Left lung (tissue), 10 donors: ENCODE measurements around the gene NAALADL2. TPM values are rescaled to one million over a fixed set of nuclear protein-coding genes. Genes with fewer than 3 reads are reported as not detected.

ENCODE experiments used
- ATAC-seq: fragments of 200-7000 bp; cut with Tn5 transposase; one replicate; pipeline ENCODE4 v1.9.1; 2020; ENCODE audit warnings: moderate library complexity
- DNase-seq, 4 donors: peaks; one replicate each; pipeline ENCODE4 v3.0.0-alpha.2; 2013 to 2020
- H3K27ac ChIP-seq, 2 donors: fragments of 200-600 bp; sonication (generic) in 1 of 2; one replicate each; pipeline versions ENCODE4 v1.5.0 to v1.8.0; 2020 to 2021
- H3K27me3 ChIP-seq, 2 donors: fragments of 200-600 bp; sonication (generic) in 1 of 2; one replicate each; pipeline versions ENCODE4 v1.5.0 to v1.8.0; 2020 to 2021
- H3K36me3 ChIP-seq, 2 donors: fragments of 200-600 bp; sonication (generic) in 1 of 2; one replicate each; pipeline versions ENCODE4 v1.5.0 to v1.8.0; 2020 to 2021
- H3K4me1 ChIP-seq, 2 donors: fragments of 200-600 bp; one replicate each; pipeline ENCODE4 v1.8.0; 2021
- H3K4me3 ChIP-seq, 2 donors: fragments of 200-600 bp; sonication (generic) in 1 of 2; one replicate each; pipeline versions ENCODE4 v1.5.0 to v1.8.0; 2020 to 2021; ENCODE audit warnings: mild to moderate bottlenecking in 1 of 2
- H3K9me3 ChIP-seq, 2 donors: fragments of 200-600 bp; sonication (generic) in 1 of 2; one replicate each; pipeline versions ENCODE4 v1.5.0 to v1.8.0; 2020 to 2021
- intact Hi-C, 2 donors: fragments of 100-400 bp; cut with DNase I; formaldehyde crosslinking; loops; one replicate each; pipeline versions ENCODE4 v1.11.2 to v1.14.2; 2022
- polyA plus RNA-seq, 6 donors: library from polyadenylated mRNA; unstranded; fragments of 120-200 nt; gene quantifications; one replicate each; pipeline ENCODE4 v1.2.1, GENCODE V29; 2013; ENCODE audit not compliant: insufficient read length in 6 of 6
- total RNA-seq, 2 donors: library from RNA; stranded (reverse); fragmentation: NEBNext Ultra II Directional; extraction: Animal tissue kit (Norgen Biotek cat#: 25700); gene quantifications; one replicate each; pipeline ENCODE4 v1.2.1, GENCODE V29; 2021
- TF ChIP-seq, protein P1 (sequence below), 2 donors: fragments of 200-600 bp; sonication (generic) in 1 of 2; IDR thresholded peaks; one replicate each; pipeline versions ENCODE4 v1.5.0 to v1.8.0; 2021; ENCODE audit warnings: antibody characterized with exemption in 2 of 2
- donor health status: DM: no; HTN: yes; CAD: no.
- donor health status: DM: no; HTN: no; CAD: no.

The NAALADL2 gene
- total and polyA plus RNA-seq, 8 donors: 9.8 to 23.3 (median 17.8) TPM

DNA sequence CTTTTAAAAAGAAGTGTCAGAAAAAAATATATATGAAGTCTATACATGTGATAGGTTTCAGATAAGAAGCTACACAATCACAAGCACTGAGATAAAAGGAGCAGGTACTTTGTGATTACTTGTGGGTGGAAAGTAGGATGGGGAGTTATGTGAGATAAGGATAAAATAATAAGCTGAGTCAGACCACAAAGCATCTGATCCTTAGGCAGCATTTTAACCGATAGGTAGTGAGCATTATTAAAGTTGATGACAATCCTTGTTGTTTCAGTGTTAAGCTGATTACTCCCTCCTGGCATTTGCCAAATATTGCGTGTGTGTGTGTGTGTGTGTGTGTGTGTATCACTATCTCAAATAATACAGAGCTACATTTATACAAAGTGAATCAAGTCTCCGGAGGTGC, 483.1 kb downstream of the NAALADL2 start:
- Histone ChIP-seq H3K9me3 (no peaks in the 10 kb centered on the region), H3K27me3 (no peaks in the 10 kb centered on the region), H3K4me1 (no peaks in the 10 kb centered on the region), H3K4me3 (no peak overlapping the region), H3K27ac (no peak overlapping the region), H3K36me3 (no peaks in the 10 kb centered on the region)
- intact Hi-C loops: no loop called here
- TF ChIP-seq, protein P1, sequence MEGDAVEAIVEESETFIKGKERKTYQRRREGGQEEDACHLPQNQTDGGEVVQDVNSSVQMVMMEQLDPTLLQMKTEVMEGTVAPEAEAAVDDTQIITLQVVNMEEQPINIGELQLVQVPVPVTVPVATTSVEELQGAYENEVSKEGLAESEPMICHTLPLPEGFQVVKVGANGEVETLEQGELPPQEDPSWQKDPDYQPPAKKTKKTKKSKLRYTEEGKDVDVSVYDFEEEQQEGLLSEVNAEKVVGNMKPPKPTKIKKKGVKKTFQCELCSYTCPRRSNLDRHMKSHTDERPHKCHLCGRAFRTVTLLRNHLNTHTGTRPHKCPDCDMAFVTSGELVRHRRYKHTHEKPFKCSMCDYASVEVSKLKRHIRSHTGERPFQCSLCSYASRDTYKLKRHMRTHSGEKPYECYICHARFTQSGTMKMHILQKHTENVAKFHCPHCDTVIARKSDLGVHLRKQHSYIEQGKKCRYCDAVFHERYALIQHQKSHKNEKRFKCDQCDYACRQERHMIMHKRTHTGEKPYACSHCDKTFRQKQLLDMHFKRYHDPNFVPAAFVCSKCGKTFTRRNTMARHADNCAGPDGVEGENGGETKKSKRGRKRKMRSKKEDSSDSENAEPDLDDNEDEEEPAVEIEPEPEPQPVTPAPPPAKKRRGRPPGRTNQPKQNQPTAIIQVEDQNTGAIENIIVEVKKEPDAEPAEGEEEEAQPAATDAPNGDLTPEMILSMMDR (IDR thresholded peaks at IDR 0.05): no peak
- no peak for DNase-seq
- no peak for ATAC-seq

DNA sequence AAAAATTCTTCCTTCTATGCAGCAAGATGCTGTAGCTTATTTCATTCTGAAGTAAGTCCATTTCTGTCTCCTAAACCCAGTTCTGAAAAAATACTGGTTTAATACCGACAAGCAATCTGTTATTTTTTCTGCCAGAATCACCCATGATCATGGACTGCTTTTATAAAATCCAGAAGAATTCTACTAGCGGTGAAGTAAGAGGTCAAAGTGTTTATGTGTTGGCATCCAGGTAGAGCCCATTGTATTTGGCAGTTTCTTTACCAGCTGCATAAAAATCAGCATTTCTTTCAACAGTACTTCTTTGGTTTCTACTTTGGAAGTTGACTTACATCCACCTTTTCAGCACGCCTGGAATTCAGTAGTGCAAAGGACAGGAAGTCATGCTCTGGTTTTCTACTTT, 484.8 kb downstream of the NAALADL2 start:
- ATAC-seq: no peak
- H3K27ac ChIP-seq: no peak overlapping the region
- H3K9me3 ChIP-seq: no peaks in the 10 kb centered on the region
- DNase-seq: no peak
- H3K4me1 ChIP-seq: no peaks in the 10 kb centered on the region
- H3K27me3 ChIP-seq: no peaks in the 10 kb centered on the region
- no peak overlapping the region for H3K4me3 ChIP-seq
- intact Hi-C loops: no loop called here
- H3K36me3 ChIP-seq: no peaks in the 10 kb centered on the region
- TF ChIP-seq, protein P1 (IDR thresholded peaks at IDR 0.05): no peak

DNA sequence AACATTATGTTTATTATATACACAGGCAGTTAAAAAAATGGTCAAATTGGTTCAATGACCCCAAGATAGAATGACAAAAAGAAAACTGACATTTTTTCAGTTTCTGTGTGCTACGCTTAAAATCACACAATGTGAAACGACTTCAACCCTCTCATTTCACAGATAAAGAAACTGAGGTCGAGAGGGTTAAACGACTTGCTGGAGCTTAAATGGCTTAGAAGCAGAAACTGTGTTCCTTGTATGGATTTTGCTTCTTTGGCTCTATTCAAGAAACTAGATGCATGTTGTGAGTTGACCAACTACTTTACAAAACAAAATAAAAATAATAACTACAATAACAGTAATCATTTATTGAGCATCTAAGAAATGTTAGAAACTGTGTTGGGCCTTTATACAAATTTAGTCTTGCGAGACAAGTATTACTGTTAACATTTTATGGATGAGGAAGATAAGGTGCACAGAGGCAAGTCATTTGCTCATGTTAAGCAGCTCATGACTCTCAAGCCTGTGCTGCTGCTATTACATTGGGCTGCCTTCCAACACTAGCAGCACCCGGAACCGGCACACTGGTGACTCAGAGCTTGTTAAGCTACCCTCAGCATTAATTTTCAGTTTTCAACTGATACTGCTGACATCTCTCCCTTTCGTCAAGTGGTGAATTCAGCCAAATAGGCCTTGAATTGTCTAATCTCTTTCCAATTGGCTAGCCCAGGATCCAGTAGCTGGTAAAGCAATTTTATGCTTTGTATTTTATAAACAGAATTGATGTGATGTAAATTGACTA, 487.6 kb downstream of the NAALADL2 start:
- Histone ChIP-seq H3K4me3 (no peak overlapping the region), H3K4me1 (no peaks in the 10 kb centered on the region), H3K27ac (no peak overlapping the region), H3K9me3 (no peaks in the 10 kb centered on the region), H3K36me3 (no peaks in the 10 kb centered on the region), H3K27me3 (no peaks in the 10 kb centered on the region)
- intact Hi-C loops: no loop called here
- ATAC-seq (peak; percentile 97), DNase-seq (peak in 3 of 4 donors; percentile 25 to 62 (median 50))
- TF ChIP-seq, protein P1 (IDR thresholded peaks at IDR 0.05): no peak

DNA sequence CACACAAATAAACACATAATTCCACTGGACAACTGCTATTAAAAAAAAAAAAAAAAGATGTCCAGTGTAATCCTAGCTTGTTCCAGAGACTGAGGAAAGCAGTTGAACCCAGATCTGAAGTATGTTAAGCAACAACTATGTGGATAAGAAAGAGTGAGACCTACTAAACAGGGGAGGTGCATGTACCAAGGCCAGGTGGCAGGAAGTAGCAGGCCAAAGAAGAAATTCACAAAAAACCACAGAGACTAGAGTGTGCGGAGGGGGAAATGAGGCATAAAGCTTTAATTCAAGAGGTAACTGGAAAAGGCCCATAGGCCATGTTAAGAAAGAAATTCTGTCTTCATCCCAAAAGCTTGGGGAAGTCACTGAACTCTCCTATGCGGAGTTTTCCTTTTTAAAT, 490.0 kb downstream of the NAALADL2 start:
- no peaks in the 10 kb centered on the region for H3K4me1 ChIP-seq
- TF ChIP-seq, protein P1 (IDR thresholded peaks at IDR 0.05): no peak
- no peaks in the 10 kb centered on the region for H3K9me3 ChIP-seq
- ATAC-seq (no peak), DNase-seq (no peak)
- no peaks in the 10 kb centered on the region for H3K27me3 ChIP-seq
- no peak overlapping the region for H3K4me3 ChIP-seq
- H3K27ac ChIP-seq: no peak overlapping the region
- intact Hi-C loops: no loop called here
- no peaks in the 10 kb centered on the region for H3K36me3 ChIP-seq

DNA sequence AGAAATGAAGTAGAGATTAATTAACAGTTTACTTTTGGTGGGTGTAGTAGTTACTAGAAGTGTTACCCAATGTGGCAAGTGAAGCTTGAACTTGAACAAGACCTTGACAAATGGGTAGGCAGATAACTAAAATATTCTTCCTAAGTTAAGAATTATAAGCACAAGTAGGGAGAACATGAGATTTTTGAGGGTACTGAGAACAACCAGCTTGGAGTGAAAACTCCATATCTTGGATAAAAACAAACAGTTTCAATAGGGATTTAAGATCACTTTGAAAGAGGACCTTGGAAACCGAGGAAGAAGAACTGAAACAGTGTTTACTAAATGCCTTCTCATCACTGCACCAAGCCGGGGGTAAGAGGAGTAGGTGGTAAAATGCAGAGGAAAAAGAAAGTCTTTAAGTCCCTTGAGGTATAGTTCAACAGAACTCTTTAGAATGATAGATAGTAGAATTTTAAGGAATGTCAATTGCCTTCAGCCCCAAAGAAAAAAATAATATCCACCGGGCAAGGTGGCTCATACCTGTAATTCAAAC, 496.7 kb downstream of the NAALADL2 start:
- ATAC-seq (no peak), DNase-seq (no peak)
- peaks cover 0 to 3% of the 10 kb centered on the region in 2 donors for H3K9me3 ChIP-seq
- TF ChIP-seq, protein P1 (IDR thresholded peaks at IDR 0.05): no peak
- H3K27me3 ChIP-seq: no peaks in the 10 kb centered on the region
- no peak overlapping the region for H3K27ac ChIP-seq
- H3K36me3 ChIP-seq: no peaks in the 10 kb centered on the region
- intact Hi-C loops: no loop called here
- H3K4me1 ChIP-seq: no peaks in the 10 kb centered on the region
- no peak overlapping the region for H3K4me3 ChIP-seq
